H1 (cell line): ENCODE measurements around the gene LYSET. TPM values are rescaled to one million over a fixed set of nuclear protein-coding genes. Genes with fewer than 3 reads are reported as not detected.

Source experiments
- CTCF ChIA-PET: fragments of 300-600 bp; sonication (Branson Sonifier 250); formaldehyde crosslinking; loops from one replicate; lab custom pipeline; 2021; ENCODE audit not compliant: partially characterized antibody; lab: Charles Lee
- POLR2A ChIA-PET: fragments of 300-600 bp; sonication (Branson Sonifier 250); formaldehyde crosslinking; loops from one replicate; lab custom pipeline; 2021; ENCODE audit warnings: inconsistent platforms; ENCODE audit not compliant: partially characterized antibody; lab: Charles Lee
- DNase-seq, 2 experiments: peaks; one replicate each; pipeline versions ENCODE4 v3.0.0 to v3.0.0-alpha.2; 2010 to 2022; ENCODE audit warnings: low spot score in 2 of 2, low read depth in 1 of 2, mixed read lengths in 1 of 2
- FAIRE-seq: peaks from 2 replicates; lab custom pipeline; 2011; peaks lifted over from hg19 to GRCh38; lab: Jason Lieb, UNC
- H2AFZ ChIP-seq: 2 replicates; pipeline ENCODE4 v1.8.1; 2012; ENCODE audit warnings: low read length, inconsistent platforms
- H2AK5ac ChIP-seq: 2 replicates; pipeline ENCODE4 v1.6.1; 2013; ENCODE audit warnings: low read depth, low read length
- H2BK120ac ChIP-seq: replicated peaks from 2 replicates; pipeline ENCODE3; 2013; ENCODE audit warnings: low read depth, low read length, inconsistent platforms
- H2BK12ac ChIP-seq: 2 replicates; pipeline ENCODE4 v1.6.1; 2013; ENCODE audit warnings: low read depth, low read length
- H2BK15ac ChIP-seq: 2 replicates; pipeline ENCODE4 v1.6.1; 2013; ENCODE audit warnings: low read length
- H2BK20ac ChIP-seq: 2 replicates; pipeline ENCODE4 v1.6.1; 2013; ENCODE audit warnings: low read length
- H2BK5ac ChIP-seq: 2 replicates; pipeline ENCODE4 v1.6.1; 2013; ENCODE audit warnings: low read depth, low read length
- H3K14ac ChIP-seq: 2 replicates; pipeline ENCODE4 v1.6.1; 2013; ENCODE audit warnings: inconsistent platforms; ENCODE audit not compliant: insufficient read length
- H3K18ac ChIP-seq: 2 replicates; pipeline ENCODE4 v1.6.1; 2013; ENCODE audit warnings: low read length; ENCODE audit errors: extremely low read depth
- H3K23ac ChIP-seq: 2 replicates; pipeline ENCODE4 v1.6.1; 2013; ENCODE audit warnings: inconsistent platforms; ENCODE audit not compliant: insufficient read length
- H3K23me2 ChIP-seq: 2 replicates; pipeline ENCODE4 v1.6.1; 2013; ENCODE audit warnings: low read depth, low read length
- H3K27ac ChIP-seq: 2 replicates; pipeline ENCODE4 v1.6.1; 2011; ENCODE audit warnings: low read depth, low read length, inconsistent platforms
- H3K27me3 ChIP-seq, 4 experiments: replicated peaks in 1 of 4; 1 replicate in 1 of 4; 2 replicates in 3 of 4; pipeline versions ENCODE4 v1.6.1 to v1.8.1; 2011 to 2013; ENCODE audit warnings: low read length in 3 of 4, mild to moderate bottlenecking in 3 of 4, inconsistent platforms in 2 of 4, mixed read lengths in 2 of 4, moderate library complexity in 1 of 4; ENCODE audit not compliant: control insufficient read depth in 3 of 4, insufficient read depth in 3 of 4; ENCODE audit errors: extremely low read depth in 1 of 4
- H3K36me3 ChIP-seq, 4 experiments: 2 replicates each; pipeline versions ENCODE4 v1.6.1 to v1.8.1; 2011 to 2013; ENCODE audit warnings: mild to moderate bottlenecking in 4 of 4, low read length in 3 of 4, moderate library complexity in 2 of 4, control low read depth in 1 of 4, inconsistent platforms in 1 of 4; ENCODE audit not compliant: insufficient read depth in 4 of 4, control insufficient read depth in 2 of 4
- H3K4ac ChIP-seq: replicated peaks from 2 replicates; pipeline ENCODE3; 2013; ENCODE audit warnings: low read length, low read depth, mixed read lengths, inconsistent platforms; ENCODE audit not compliant: insufficient read length
- H3K4me1 ChIP-seq, 4 experiments: replicated peaks in 1 of 4; 1 replicate in 1 of 4; 2 replicates in 3 of 4; pipeline versions ENCODE4 v1.6.1 to v1.8.1; 2011 to 2013; ENCODE audit warnings: low read length in 3 of 4, inconsistent platforms in 2 of 4, mixed read lengths in 1 of 4; ENCODE audit not compliant: insufficient read depth in 4 of 4, control insufficient read depth in 3 of 4
- H3K4me2 ChIP-seq, 2 experiments: 2 replicates each; pipeline versions ENCODE4 v1.6.1 to v1.8.1; 2011 to 2013; ENCODE audit warnings: low read depth in 2 of 2, low read length in 2 of 2, control low read depth in 1 of 2, inconsistent platforms in 1 of 2, mild to moderate bottlenecking in 1 of 2; ENCODE audit not compliant: insufficient read depth in 1 of 2
- H3K4me3 ChIP-seq, 4 experiments: fragments of 200-600, 300-600 bp in 1 of 4; sonication (generic), shearing (Covaris generic), sonication (Bioruptor Twin) in 1 of 4; 2 replicates each; pipeline versions ENCODE4 v1.5.1 to v1.8.1; 2011 to 2016; ENCODE audit warnings: low read length in 4 of 4, low read depth in 3 of 4, control low read depth in 2 of 4, inconsistent platforms in 2 of 4, mild to moderate bottlenecking in 2 of 4, mixed read lengths in 1 of 4, moderate library complexity in 1 of 4; ENCODE audit not compliant: insufficient read depth in 2 of 4; ENCODE audit errors: extremely low read depth in 1 of 4
- H3K56ac ChIP-seq: replicated peaks from 2 replicates; pipeline ENCODE3; 2013; ENCODE audit warnings: low read depth, mild to moderate bottlenecking, mixed read lengths, low read length, inconsistent platforms; ENCODE audit not compliant: insufficient read length
- H3K79me1 ChIP-seq: 2 replicates; pipeline ENCODE4 v1.6.1; 2013; ENCODE audit warnings: low read depth, low read length, control low read depth
- H3K79me2 ChIP-seq, 2 experiments: 2 replicates each; pipeline versions ENCODE4 v1.6.1 to v1.8.1; 2012 to 2013; ENCODE audit warnings: low read length in 2 of 2, mild to moderate bottlenecking in 2 of 2, inconsistent platforms in 1 of 2; ENCODE audit not compliant: insufficient read depth in 2 of 2, control insufficient read depth in 1 of 2
- H3K9ac ChIP-seq, 4 experiments: replicated peaks in 1 of 4; 1 replicate in 1 of 4; 2 replicates in 3 of 4; pipeline versions ENCODE4 v1.6.1 to v1.8.1; 2011 to 2013; ENCODE audit warnings: low read depth in 3 of 4, low read length in 3 of 4, control low read depth in 2 of 4, mild to moderate bottlenecking in 2 of 4, moderate library complexity in 2 of 4, inconsistent platforms in 1 of 4; ENCODE audit errors: extremely low read depth in 1 of 4
- H3K9me3 ChIP-seq, 2 experiments: 2 replicates each; pipeline versions ENCODE4 v1.6.1 to v1.8.1; 2012 to 2013; ENCODE audit warnings: mild to moderate bottlenecking in 2 of 2, moderate library complexity in 2 of 2, control low read depth in 1 of 2, inconsistent platforms in 1 of 2, low read depth in 1 of 2, low read length in 1 of 2, mixed read lengths in 1 of 2; ENCODE audit not compliant: insufficient read depth in 2 of 2
- H4K20me1 ChIP-seq, 2 experiments: replicated peaks in 1 of 2; 2 replicates each; pipeline versions ENCODE3 to v1.8.1; 2011 to 2013; ENCODE audit warnings: inconsistent platforms in 2 of 2, low read length in 2 of 2, mild to moderate bottlenecking in 1 of 2; ENCODE audit not compliant: insufficient read depth in 2 of 2, control insufficient read depth in 1 of 2
- H4K5ac ChIP-seq: 2 replicates; pipeline ENCODE4 v1.6.1; 2013; ENCODE audit warnings: low read length, low read depth, mixed read lengths, inconsistent platforms; ENCODE audit not compliant: insufficient read length
- H4K8ac ChIP-seq: 2 replicates; pipeline ENCODE4 v1.8.0; 2013; ENCODE audit warnings: mild to moderate bottlenecking, moderate library complexity, low read length, inconsistent platforms; ENCODE audit not compliant: insufficient read depth; ENCODE audit errors: extremely low read depth
- H4K91ac ChIP-seq: replicated peaks from 2 replicates; pipeline ENCODE3; 2013; ENCODE audit warnings: low read length, mixed read lengths, inconsistent platforms; ENCODE audit not compliant: insufficient read length
- BRCA1 ChIP-seq: IDR thresholded peaks from 2 replicates; pipeline ENCODE4 v1.6.1; 2012; ENCODE audit warnings: low read depth, low read length, improper control_type of control experiment
- EP300 ChIP-seq, 2 experiments: IDR thresholded peaks; 1 replicate in 1 of 2; 2 replicates in 1 of 2; pipeline ENCODE4 v1.6.1; 2011 to 2012; ENCODE audit warnings: low read depth in 2 of 2, low read length in 2 of 2, mild to moderate bottlenecking in 2 of 2, borderline replicate concordance in 1 of 2, inconsistent platforms in 1 of 2, moderate library complexity in 1 of 2
- RNF2 ChIP-seq: fragments of 200-900, 300-1000 bp; sonication (generic); IDR thresholded peaks from 2 replicates; pipeline ENCODE4 v1.7.1; 2016; ENCODE audit warnings: borderline replicate concordance, low read depth, mild to moderate bottlenecking, antibody characterized with exemption, low read length; ENCODE audit not compliant: poor library complexity, severe bottlenecking; ENCODE audit errors: missing control alignments
- SP4 ChIP-seq: IDR thresholded peaks from 2 replicates; pipeline ENCODE4 v1.6.1; 2012; ENCODE audit warnings: low read length, inconsistent platforms
- TAF1 ChIP-seq: IDR thresholded peaks from 2 replicates; pipeline ENCODE4 v1.6.1; 2011; ENCODE audit warnings: mild to moderate bottlenecking, low read depth, low read length
- WGBS, 2 experiments: shearing (Covaris generic) in 1 of 2; methylation state at CpG; one replicate each; pipeline versions ENCODE4 v1.1.6 to v1.1.7; 2013 to 2015; ENCODE audit warnings: low lambda C conversion rate in 2 of 2, mixed read lengths in 2 of 2, inconsistent platforms in 1 of 2, low coverage in 1 of 2, missing lambda C conversion rate in 1 of 2; ENCODE audit not compliant: insufficient replicate concordance in 2 of 2, insufficient coverage in 1 of 2, insufficient read length in 1 of 2; ENCODE audit errors: extremely low coverage in 1 of 2, missing lambda C conversion rate in 1 of 2; 5-methylcytosine and 5-hydroxymethylcytosine counted together
- polyA plus RNA-seq, 7 experiments: library from polyadenylated mRNA; depleted of rRNA in 3 of 7; stranded (reverse) in 5 of 7; unstranded in 2 of 7; fragments of >200 nt in 5 of 7; fragments of 200-250 nt in 2 of 7; gene quantifications; 1 replicate in 5 of 7; 2 replicates in 1 of 7; 4 replicates in 1 of 7; pipeline versions ENCODE4 v1.2.1 to v1.2.3, GENCODE V29; 2011 to 2013; ENCODE audit warnings: missing spikeins in 2 of 7, mixed read lengths in 2 of 7
- total RNA-seq: library from RNA; stranded (reverse); fragmentation: NEBNext Ultra II Directional; extraction: Animal tissue kit (Norgen Biotek cat#: 25700); gene quantifications from 2 replicates; pipeline ENCODE4 v1.2.1, GENCODE V29; 2021
- TF ChIP-seq, protein P1 (sequence below): IDR thresholded peaks from 2 replicates; pipeline ENCODE4 v1.6.1; 2011; ENCODE audit warnings: low read depth, mild to moderate bottlenecking, low read length; ENCODE audit not compliant: insufficient read depth

The LYSET gene
- total and polyA plus RNA-seq, 2 of the 8 experiments (the other 6 are each of a cell fraction or from before 2014, with no cell fraction given), result 26.2 to 26.9 TPM

DNA sequence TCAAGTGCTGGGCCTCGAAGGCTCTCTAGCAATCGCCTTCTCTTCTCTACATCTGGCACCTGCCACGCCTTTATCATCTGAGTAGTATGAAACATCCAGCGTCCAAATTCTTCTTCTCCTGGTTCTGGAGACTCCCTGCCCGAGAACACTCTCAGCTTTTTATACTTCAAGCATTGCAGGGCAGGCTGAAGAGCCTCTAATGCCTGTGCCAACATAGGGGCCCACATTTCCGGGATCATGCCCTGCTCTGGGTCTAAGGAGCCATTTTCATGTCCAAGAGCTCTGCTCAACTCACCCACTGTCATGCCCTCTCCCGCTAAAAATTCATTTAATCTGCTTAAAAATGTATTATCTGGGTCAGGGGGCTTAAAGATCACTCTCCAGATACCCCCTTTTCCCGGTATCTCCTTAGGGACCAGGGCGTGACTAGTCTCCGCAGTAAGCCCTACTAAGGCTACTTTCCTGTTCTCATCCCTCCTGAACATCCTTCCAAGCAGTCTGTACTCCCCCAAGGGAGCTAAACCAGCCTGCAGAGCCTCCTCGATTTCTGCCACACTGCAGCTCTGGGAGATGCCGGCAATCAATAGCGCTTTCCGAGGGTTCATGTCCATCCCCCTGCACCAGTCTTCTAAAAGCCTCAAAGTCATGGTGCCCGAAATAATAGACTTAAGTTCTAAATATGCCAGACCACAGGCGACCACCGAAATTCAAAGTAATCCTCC lies 1.4 kb upstream of the LYSET start:
- Histone ChIP-seq H2BK120ac (no peak overlapping the region), H3K36me3 (peaks cover 0 to 17% (median 0%) of the 10 kb centered on the region in 4 experiments; a peak in 3 of 8 replicates), H4K5ac (peak overlapping the region; percentile 32), H2BK15ac (no peak overlapping the region), H3K56ac (no peak overlapping the region), H2BK5ac (no peak overlapping the region), H3K4me2 (peak overlapping the region; percentile 75 to 81), H3K27me3 (no peaks in the 10 kb centered on the region), H3K4me1 (peaks cover 0 to 5% (median 2%) of the 10 kb centered on the region in 4 experiments; a peak in 3 of 7 replicates), H3K4ac (no peak overlapping the region), H3K23me2 (peaks cover 2% of the 10 kb centered on the region; the same call in 1 of the 2 replicates), H3K23ac (no peak overlapping the region), H2BK20ac (no peak overlapping the region), H3K79me2 (peaks cover 4 to 23% of the 10 kb centered on the region in 2 experiments; a peak in 3 of 4 replicates), H4K91ac (no peak overlapping the region), H2AFZ (0 out of 2 replicates have a peak overlapping the region, but pooled peaks have one; percentile 45), H4K8ac (no peak overlapping the region; the same call in 1 of the 2 replicates), H3K9ac (peak overlapping the region; percentile 1 to 89 (median 59); a peak in 5 of 7 replicates), H3K79me1 (peaks cover 5% of the 10 kb centered on the region), H3K27ac (no peak overlapping the region), H3K14ac (no peak overlapping the region), H2BK12ac (no peak overlapping the region), H2AK5ac (no peak overlapping the region), H3K9me3 (no peaks in the 10 kb centered on the region), H3K18ac (no peak overlapping the region), H4K20me1 (no peaks in the 10 kb centered on the region), H3K4me3 (peak overlapping the region; percentile 87 to 95 (median 94))
- POLR2A ChIA-PET, result interaction anchor here (0.6 to 3.1 kb wide), 4 partner anchors 9 to 23 kb away, joined by 3 to 25 read pairs (median 4); partner anchors contain the start of genes GON7 and UBR7
- TF ChIP-seq EP300 (IDR thresholded peaks at IDR 0.05; ENCODE audit: borderline replicate concordance in 1 of 2, low read depth in 2 of 2, low read length in 2 of 2), result no peak
- TF ChIP-seq RNF2, result no peak
- no peak for TF ChIP-seq SP4
- TF ChIP-seq TAF1, result no peak
- TF ChIP-seq, protein P1, sequence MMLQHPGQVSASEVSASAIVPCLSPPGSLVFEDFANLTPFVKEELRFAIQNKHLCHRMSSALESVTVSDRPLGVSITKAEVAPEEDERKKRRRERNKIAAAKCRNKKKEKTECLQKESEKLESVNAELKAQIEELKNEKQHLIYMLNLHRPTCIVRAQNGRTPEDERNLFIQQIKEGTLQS, result no peak
- TF ChIP-seq BRCA1, result no peak
- no peak for DNase-seq
- FAIRE-seq, result no peak
- 51% methylated on average over 17 of the region's 17 CpGs; no CpG with 5 or more reads in 1 of the 2 experiments for WGBS, 2 experiments
- CTCF ChIA-PET, result interaction anchor here (1.3 to 2.2 kb wide), 5 partner anchors 14 to 250 kb away, joined by 4 to 19 read pairs (median 7); partner anchors contain the start of genes GON7 and UBR7
